Hepatocyte (in vitro differentiated cells): Measurements from ENCODE around the gene PYROXD2. TPM values are rescaled to one million over a fixed set of nuclear protein-coding genes. Genes with fewer than 3 reads are reported as not detected.

Experiments used
- DNase-seq: peaks from one replicate; pipeline ENCODE4 v3.0.0-alpha.2; 2016; ENCODE audit warnings: low spot score
- H2AFZ ChIP-seq: fragments of 200-600 bp; sonication (generic); 2 replicates; pipeline ENCODE4 v1.6.0; 2016; ENCODE audit warnings: antibody characterized with exemption, mild to moderate bottlenecking
- H3K27ac ChIP-seq: fragments of 200-600 bp; sonication (generic); 2 replicates; pipeline ENCODE4 v1.5.1; 2016; ENCODE audit warnings: mild to moderate bottlenecking
- H3K27me3 ChIP-seq: fragments of 200-600 bp; sonication (generic); 2 replicates; pipeline ENCODE4 v1.6.1; 2016
- H3K36me3 ChIP-seq: fragments of 200-600 bp; sonication (generic); replicated peaks from 2 replicates; pipeline ENCODE4 v1.5.1; 2016; ENCODE audit warnings: low read depth; ENCODE audit not compliant: insufficient read depth
- H3K4me1 ChIP-seq: fragments of 200-600 bp; sonication (generic); 2 replicates; pipeline ENCODE4 v1.5.1; 2016; ENCODE audit warnings: mild to moderate bottlenecking, moderate library complexity; ENCODE audit not compliant: insufficient read depth
- H3K4me2 ChIP-seq: fragments of 200-600 bp; sonication (generic); 2 replicates; pipeline ENCODE4 v1.6.0; 2016
- H3K4me3 ChIP-seq: fragments of 200-600 bp; sonication (generic); 2 replicates; pipeline ENCODE4 v1.5.1; 2016; ENCODE audit warnings: mild to moderate bottlenecking
- H3K79me2 ChIP-seq: fragments of 200-600 bp; sonication (generic); 2 replicates; pipeline ENCODE4 v1.6.0; 2017; ENCODE audit warnings: mild to moderate bottlenecking
- H3K9me2 ChIP-seq: fragments of 200-600 bp; sonication (generic); replicated peaks from 2 replicates; pipeline ENCODE4 v1.6.0; 2017; ENCODE audit warnings: mild to moderate bottlenecking; ENCODE audit not compliant: insufficient read depth
- H3K9me3 ChIP-seq: fragments of 200-600 bp; sonication (generic); 2 replicates; pipeline ENCODE4 v1.5.1; 2016; ENCODE audit warnings: low read depth, mild to moderate bottlenecking
- H4K20me1 ChIP-seq: fragments of 200-600 bp; sonication (generic); 2 replicates; pipeline ENCODE4 v1.6.0; 2016; ENCODE audit warnings: mild to moderate bottlenecking; ENCODE audit not compliant: insufficient read depth, poor library complexity, severe bottlenecking
- CTCF ChIP-seq: fragments of 200-600 bp; sonication (generic); IDR thresholded peaks from 2 replicates; pipeline ENCODE4 v1.5.1; 2016; ENCODE audit warnings: antibody characterized with exemption, mild to moderate bottlenecking; ENCODE audit not compliant: poor library complexity
- EZH2 ChIP-seq: fragments of 200-600 bp; sonication (generic); IDR thresholded peaks from 2 replicates; pipeline ENCODE4 v1.6.1; 2016; ENCODE audit warnings: antibody characterized with exemption, mild to moderate bottlenecking, borderline replicate concordance
- EZH2phosphoT487 ChIP-seq: fragments of 200-600 bp; sonication (generic); IDR thresholded peaks from one replicate; pipeline ENCODE4 v1.6.1; 2018; ENCODE audit warnings: antibody characterized with exemption, mild to moderate bottlenecking, low read depth, moderate library complexity; ENCODE audit not compliant: unreplicated experiment, severe bottlenecking
- WGBS: methylation state at CpG from one replicate; pipeline ENCODE4 v1.1.6; 2016; ENCODE audit warnings: low lambda C conversion rate; ENCODE audit errors: missing lambda C conversion rate; 5-methylcytosine and 5-hydroxymethylcytosine counted together
- polyA plus RNA-seq: library from polyadenylated mRNA; unstranded; fragments of >200 nt; fragmentation: Nextera tagmentation; extraction: Ambion mirVana; gene quantifications from 2 replicates; pipeline ENCODE4 v1.2.1, GENCODE V29; 2016
- total RNA-seq: library from RNA; depleted of rRNA; stranded (reverse); fragments of >200 nt; gene quantifications from 2 replicates; pipeline ENCODE4 v1.2.3, GENCODE V29; 2014

The PYROXD2 gene
- total and polyA plus RNA-seq, 2 experiments from 2014 or later, result 9.7 to 11.6 TPM

DNA sequence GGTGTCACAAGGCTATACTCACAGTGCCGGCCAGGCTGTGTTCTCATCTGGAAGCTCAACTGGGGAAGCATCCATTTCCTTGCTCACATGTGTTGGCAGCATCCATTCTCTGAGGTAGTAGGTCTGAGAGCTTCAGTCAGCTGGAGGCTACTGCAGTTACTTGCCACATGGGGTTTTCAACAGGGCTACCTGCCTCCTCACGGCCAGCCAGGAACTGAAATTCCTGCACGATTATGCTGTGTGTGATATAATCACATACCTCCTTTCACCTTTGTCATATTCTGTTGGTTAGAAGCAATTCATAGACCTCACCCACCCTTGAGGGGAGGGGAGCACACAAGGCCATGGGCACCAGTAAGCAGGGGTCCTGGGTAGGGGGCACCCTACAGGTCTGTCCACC lies 37.4 kb downstream of the PYROXD2 start:
- no peak overlapping the region for H3K27ac ChIP-seq
- TF ChIP-seq EZH2phosphoT487, result no peak
- TF ChIP-seq EZH2, result no peak
- no peak for TF ChIP-seq CTCF
- H4K20me1 ChIP-seq, result no peaks in the 10 kb centered on the region
- WGBS, result 86% methylated on average over 3 of the region's 3 CpGs
- no peak overlapping the region for H3K4me2 ChIP-seq
- H3K36me3 ChIP-seq, result no peaks in the 10 kb centered on the region
- H2AFZ ChIP-seq, result no peak overlapping the region
- H3K4me3 ChIP-seq, result no peak overlapping the region
- no peaks in the 10 kb centered on the region for H3K27me3 ChIP-seq
- DNase-seq, result no peak
- H3K9me3 ChIP-seq, result no peaks in the 10 kb centered on the region
- H3K9me2 ChIP-seq, result no peaks in the 10 kb centered on the region
- H3K79me2 ChIP-seq, result no peaks in the 10 kb centered on the region
- H3K4me1 ChIP-seq, result no peaks in the 10 kb centered on the region

DNA sequence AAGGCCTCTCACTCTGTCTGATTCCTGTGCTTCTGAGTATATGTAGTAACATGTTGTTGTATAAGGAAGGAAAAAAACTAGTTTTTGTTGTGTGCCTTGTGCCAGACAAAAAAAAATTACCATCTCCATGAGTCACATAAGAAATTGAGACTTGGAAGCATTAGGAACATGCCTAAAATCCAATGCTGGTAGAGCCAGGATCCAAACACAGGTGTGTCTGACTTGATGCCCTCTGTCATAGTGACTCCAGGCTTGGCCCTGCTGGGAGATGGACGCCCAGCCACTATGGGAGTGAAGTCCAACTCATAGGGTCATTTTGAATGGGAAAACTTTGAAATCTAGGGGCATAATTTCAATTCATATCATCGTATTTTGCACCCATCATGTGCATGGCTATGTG lies 38.0 kb downstream of the PYROXD2 start:
- Histone ChIP-seq H3K4me2 (no peak overlapping the region), H3K9me3 (no peaks in the 10 kb centered on the region), H3K36me3 (no peaks in the 10 kb centered on the region), H2AFZ (no peak overlapping the region), H4K20me1 (no peaks in the 10 kb centered on the region), H3K4me1 (no peaks in the 10 kb centered on the region), H3K27me3 (no peaks in the 10 kb centered on the region), H3K27ac (no peak overlapping the region), H3K4me3 (no peak overlapping the region), H3K9me2 (no peaks in the 10 kb centered on the region), H3K79me2 (no peaks in the 10 kb centered on the region)
- DNase-seq, result no peak
- 93% methylated on average over 2 of the region's 2 CpGs for WGBS
- TF ChIP-seq EZH2 (no peak), EZH2phosphoT487 (no peak), CTCF (no peak)

DNA sequence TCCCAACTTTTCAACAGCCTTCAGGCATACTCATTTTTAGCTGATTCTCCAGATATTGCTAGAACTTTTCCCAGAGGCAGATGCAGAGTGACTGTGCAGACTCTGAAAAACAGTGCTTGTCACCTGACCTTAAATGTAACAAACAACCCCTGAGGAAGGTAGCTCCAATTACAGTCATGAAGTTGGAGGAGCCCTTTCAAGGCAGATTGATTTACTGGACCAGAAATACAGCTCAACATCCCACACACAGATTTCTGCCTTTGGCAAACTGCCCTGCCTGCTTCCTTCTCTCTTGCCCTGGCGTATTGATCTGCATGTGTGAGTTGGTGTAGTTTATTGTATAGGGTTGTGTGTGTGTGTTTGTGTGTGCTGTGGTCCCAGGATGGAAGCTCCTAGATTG lies 38.5 kb downstream of the PYROXD2 start:
- Histone ChIP-seq H3K4me1 (no peaks in the 10 kb centered on the region), H3K4me2 (no peak overlapping the region)
- DNase-seq, result no peak

More for the DNA sequence above, 38.5 kb downstream of the PYROXD2 start:
- no peaks in the 10 kb centered on the region for H3K36me3 ChIP-seq
- no peaks in the 10 kb centered on the region for H3K27me3 ChIP-seq
- no peak overlapping the region for H2AFZ ChIP-seq
- no peaks in the 10 kb centered on the region for H4K20me1 ChIP-seq
- no peaks in the 10 kb centered on the region for H3K9me2 ChIP-seq
- H3K27ac ChIP-seq, result no peak overlapping the region
- TF ChIP-seq CTCF (no peak), EZH2 (no peak), EZH2phosphoT487 (no peak)
- WGBS, result 60% methylated on average over 1 of the region's 1 CpG
- H3K79me2 ChIP-seq, result no peaks in the 10 kb centered on the region
- no peak overlapping the region for H3K4me3 ChIP-seq
- H3K9me3 ChIP-seq, result no peaks in the 10 kb centered on the region
